ENCODE measurements around the gene WDR70.
"Not testable (repeated sequence)": the region's sequence is repeated elsewhere in the genome, so short reads cannot be mapped to it uniquely, and the experiment has no call there.

The WDR70 gene

DNA sequence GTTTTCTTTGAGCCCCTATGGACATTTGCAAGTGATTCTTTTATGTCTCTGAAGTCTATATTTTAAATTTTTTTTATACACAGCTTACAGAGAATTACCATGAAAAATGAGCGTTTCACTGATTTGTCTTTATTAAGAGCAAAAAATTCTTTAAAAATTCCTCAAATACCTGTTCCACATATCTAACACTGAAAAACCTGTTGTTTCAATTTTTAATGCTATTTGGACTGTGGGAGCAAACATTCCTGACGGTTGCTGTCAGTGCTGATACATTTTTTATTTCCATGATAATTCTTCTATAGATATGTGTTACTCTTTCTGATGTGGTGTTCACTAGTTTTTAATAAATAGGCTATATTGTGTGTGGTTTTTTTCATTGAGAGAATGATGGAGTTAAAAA lies 261.0 kb downstream of the WDR70 start:
- no peak for DNase-seq (ENCODE audit: low spot score)

DNA sequence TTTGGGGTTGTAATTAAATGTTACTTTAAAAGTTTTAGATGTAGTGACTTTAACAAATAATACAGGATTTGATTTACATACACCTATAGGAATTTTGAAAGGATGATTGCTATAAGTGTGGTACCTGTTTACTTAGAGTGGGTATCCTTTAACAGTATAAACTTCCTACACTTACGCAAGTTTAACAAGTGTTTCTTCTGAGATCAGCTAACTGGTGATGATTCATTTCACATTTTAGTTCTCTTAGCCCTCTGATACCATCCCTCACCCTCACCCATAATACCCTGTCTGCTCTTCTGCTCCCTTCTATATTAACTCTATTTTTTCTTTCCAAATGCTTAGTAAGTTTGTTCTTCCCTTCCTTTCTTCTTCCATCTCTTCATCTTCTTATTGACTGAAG lies 262.8 kb downstream of the WDR70 start:
- DNase-seq (ENCODE audit: low spot score): no peak

DNA sequence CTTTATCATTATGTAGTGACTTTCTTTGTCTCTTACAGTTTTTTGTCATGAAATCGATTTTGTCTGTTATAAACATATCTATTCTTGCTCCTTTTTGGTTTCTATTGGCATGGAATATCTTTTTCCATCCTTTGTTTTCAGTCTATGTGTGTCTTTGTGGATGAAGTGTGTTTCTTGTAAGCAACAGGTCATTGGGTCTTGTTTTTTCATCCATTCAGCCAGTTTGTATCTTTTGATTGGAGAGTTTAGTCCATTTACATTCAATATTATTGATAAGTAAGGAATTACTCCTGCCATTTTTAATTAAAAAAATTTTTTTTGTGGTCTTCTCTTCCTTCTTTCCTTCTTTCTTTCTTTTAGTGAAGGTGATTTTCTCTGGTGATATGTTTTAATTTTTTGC lies 266.6 kb downstream of the WDR70 start:
- DNase-seq (ENCODE audit: low spot score): no peak

DNA sequence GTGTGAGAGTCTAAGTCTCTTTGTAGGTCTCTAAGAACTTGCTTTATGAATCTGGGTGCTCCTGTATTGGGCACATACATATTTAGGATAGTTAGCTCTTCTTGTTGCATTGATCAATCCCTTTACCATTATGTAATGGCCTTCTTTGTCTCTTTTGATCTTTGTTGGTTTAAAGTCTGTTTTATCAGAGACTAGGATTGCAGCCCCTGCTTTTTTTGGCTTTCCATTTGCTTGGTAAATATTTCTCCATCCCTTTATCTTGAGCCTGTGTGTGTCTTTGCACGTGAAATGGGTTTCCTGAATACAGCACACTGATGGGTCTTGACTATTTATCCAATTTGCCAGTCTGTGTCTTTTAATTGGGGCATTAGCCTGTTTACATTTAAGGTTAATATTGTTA lies 275.4 kb downstream of the WDR70 start:
- DNase-seq (ENCODE audit: low spot score): not testable (repeated sequence)

DNA sequence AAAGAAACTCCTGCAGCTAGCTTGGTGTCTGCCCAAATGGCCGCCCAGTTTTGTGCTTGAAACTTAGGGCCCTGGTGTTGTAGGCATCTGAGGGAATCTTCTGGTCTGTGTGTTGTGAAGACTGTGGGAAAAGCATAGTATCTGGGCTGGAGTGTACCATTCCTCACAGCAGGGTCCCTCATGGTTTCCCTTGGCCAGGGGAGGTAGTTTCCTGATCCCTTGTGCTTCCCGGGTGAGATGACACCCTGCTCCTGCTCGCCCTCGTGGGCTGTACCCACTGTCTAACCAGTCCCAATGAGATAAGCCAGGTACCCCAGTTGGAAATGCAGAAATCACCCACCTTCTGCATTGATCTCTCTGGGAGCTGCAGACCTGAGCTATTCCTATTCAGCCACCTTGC lies 277.9 kb downstream of the WDR70 start:
- no peak for DNase-seq (ENCODE audit: low spot score)

DNA sequence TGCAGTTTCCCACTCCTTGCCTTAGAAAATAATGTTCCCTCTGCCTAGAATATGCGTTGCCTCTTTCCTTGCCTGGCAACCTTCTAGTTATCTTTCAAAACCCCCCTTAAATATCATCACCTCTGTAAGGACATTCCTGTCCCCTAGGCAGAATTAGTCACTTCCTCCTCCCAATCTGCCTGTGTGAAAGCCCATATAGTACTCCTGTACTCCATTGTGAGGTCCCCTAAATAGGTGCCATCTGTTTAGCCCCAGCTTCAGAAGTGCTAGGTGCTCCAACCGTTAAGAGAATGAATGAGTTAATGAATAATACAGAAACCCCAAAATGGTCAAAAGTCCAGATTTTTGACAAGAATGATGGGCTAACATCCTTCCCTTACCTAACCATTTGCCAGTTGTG lies 279.3 kb downstream of the WDR70 start:
- DNase-seq (ENCODE audit: low spot score): no peak

DNA sequence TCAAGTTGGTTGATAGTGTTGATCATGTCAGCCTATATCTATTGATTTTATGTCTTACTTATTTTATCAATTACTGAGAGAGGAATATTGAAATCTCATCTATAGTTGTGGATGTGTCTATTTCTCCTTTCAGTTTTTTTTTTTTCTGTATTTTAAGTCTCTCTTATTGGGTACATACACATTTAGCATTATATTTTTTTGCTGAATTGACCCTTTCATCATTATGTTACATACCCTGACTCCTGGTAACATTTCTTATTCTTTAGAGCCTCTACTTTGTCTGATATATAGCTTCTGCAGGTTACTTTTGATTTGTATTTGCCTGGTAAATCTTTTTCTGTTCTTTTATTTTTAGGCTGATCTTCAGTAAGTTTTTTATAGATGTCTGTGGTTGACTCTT lies 281.2 kb downstream of the WDR70 start:
- DNase-seq (ENCODE audit: low spot score): no peak

DNA sequence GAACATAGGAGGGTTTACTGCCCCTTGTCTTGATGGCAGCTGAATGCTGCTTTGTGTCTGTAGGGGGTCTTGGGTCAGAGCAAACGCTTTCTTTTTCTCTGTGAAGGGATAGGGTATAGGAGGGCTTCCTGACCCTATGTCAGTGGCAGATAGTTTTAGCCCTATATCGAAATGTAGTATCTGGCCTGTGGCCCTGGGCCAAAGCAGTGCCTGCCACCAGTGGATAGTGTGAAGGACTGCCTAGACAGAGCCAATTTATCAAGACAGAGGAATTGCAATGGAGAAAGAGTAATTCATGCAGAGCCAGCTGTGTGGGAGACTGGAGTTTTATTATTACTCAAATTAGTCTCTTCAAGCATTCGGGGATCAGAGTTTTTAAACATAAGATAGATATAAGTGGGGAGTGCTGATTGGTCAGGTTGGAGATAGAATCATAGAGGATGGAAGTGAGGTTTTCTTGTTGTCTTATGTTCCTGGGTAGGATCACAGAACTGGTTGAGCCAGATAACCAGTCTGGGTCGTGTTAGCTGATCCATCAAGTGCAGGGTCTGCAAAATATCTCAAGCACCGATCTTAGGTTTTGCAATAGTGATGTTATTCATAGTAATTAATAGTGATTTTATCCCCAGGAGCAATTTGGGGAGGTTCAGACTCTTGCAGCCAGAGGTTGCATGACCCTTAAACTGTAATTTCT lies 282.3 kb downstream of the WDR70 start:
- no peak for DNase-seq (ENCODE audit: low spot score)

DNA sequence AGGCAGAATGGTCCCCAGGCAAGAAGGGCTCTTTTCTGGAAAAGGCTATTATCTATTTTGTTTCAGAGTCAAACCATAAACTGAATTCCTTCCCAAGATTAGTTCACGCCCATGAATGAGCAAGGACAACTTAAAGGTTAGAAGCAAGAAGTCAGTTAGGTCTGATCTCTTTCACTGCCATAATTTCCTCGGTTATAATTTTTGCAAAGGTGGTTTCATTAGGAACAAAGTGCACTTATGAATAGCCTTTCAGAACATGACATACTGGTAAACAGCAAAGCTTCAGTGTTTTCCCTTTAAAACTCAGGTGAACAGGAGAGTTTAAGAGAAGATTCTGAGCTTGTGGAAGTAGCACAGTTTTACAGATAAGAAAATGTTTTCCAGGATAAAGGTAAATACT lies 282.8 kb downstream of the WDR70 start:
- DNase-seq (ENCODE audit: low spot score): no peak

DNA sequence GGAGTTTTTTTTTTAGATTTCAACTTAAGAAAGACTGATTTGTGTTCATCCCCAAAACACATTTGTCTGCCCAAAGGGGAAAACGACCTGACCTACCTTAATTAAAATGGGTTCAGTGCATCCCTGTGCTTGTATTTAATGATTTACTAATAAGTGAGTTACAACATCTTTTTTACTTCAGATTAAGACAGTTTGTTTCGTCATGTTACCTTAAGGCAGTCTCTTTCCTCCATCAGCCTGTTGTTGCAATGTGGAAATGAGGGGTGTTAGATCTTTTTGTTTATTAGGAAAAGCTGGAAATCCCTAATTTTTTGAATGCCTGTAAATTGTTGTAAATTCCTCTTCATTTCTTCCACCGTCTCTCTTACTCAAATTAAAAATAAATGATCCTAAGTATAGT lies 283.2 kb downstream of the WDR70 start:
- DNase-seq (ENCODE audit: low spot score): no peak

DNA sequence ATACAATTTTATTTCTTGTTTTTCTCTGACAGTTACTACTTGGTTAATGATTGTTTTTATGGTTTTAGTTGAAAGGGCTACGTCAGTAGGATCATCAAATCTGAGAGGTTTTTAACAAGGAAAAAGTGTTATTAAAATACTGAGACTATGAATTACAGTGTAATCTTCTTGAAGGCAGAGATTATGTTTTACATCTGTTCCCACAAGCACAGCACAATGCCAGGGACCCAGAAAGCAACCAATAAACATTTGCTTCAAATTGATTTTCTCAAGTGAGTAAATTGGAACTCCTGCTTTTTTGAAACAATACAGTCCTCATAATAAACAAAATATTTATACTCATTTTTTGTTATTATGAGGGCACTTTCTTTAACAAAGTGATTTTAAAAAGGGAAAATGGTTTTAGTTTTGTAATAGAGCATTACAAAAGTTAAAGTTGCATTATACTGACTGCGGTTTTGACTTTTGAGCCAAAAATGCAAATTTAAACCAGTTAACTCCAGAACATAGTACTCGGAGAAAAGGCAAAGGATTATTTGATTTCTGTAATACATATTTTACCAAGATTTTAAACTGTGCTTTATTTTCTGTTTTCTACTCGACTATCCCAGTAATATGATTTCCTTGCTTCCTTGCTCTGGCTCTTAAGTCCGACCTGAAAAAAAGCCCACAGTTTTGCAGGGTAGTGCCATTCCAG lies 283.8 kb downstream of the WDR70 start:
- peak; percentile 37 for DNase-seq (ENCODE audit: low spot score)

DNA sequence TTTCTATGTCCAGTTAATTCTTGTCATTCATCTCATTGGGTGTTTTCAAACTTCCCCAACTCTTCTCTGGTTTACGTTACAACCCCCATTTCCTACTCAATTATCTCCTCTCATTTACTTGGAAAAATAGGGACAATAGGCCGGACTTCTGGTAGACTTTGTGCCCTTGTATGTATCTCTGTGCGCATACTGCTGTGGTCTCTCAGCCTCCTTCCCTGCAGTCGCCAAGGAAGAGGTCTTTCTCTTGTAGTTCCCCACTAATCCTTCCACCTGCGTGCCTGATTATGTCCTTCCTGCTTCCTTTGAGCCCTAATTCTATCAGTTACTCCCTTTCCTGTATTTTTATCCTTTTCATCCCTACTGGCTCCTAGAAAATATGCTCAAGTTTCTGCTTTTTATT lies 284.4 kb downstream of the WDR70 start:
- DNase-seq (ENCODE audit: low spot score): no peak

DNA sequence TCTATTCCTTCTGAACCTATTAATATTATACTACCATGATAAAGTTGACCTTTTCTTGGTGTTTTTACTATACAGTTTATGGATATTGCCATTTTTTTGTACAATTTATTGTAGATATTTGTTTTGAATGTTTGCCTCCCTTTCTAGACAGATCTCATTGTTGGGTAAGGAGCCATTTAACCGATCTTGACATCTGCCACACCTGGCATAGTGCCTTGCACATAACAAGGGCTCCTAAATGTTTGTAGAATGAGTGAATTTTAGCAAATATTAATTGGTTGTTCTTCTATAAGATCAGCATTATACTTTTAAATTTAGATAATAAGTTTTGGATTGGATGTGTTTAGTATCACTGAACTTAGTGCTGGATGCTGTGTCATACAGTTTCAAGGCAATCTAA lies 285.4 kb downstream of the WDR70 start:
- DNase-seq (ENCODE audit: low spot score): no peak

DNA sequence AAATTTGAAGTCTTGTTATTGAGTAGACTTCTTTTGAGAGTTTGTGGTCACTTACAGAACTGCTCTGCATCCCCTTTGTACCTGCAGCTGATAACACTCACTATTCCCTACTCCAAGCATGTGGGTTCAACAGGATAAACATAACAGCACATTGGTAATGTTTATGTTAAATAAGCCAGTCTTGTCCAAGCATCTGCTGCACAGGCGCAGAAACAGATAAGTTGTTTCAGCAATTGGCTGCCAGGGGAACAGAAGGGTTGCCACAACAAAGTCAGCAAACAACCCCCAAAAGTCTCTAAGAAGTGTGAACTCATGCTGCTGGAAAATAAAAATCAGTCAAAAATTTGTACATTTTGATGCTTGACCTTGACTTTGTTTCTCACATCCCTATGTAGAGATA lies 286.2 kb downstream of the WDR70 start:
- no peak for DNase-seq (ENCODE audit: low spot score)

DNA sequence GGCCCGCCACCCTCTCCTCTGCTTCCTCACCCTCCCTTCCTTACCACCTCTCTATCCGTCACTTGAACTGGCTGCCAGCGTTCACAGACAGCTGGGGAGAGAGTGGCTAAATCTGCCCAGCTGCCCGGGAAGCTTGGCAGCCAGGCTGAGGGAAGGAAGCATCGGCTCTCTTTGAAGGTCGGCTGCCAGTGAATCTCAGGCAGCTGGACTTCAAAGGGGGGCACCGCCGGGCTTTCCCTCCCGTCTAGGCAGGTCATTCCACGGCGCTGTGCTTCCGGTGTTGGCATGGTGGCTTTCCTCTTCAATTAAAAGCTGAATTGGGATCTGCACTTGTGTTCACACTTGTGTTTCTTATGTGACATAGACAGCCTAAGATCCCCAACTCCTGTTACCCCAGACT lies 286.8 kb downstream of the WDR70 start:
- peak; percentile 18 for DNase-seq (ENCODE audit: low spot score)

DNA sequence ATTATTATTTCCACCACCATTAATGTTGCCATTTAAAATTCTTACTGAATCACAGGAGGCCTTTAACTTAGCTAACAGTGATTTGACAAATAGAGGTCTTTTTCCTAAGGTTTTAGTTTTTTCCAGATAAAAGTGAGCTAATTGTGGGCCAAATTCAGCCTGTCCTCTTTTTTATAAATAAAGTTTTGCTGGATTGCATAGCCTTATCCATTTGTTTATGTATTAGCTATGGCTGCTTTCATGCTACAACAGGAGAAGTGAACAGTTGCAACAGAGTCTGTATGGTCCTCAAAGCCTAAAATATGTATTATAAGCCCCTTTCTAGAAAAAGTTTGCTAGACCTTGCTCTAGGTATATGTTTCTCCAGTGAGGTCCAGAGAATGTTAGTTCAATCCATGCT lies 288.3 kb downstream of the WDR70 start:
- DNase-seq (ENCODE audit: low spot score): no peak

DNA sequence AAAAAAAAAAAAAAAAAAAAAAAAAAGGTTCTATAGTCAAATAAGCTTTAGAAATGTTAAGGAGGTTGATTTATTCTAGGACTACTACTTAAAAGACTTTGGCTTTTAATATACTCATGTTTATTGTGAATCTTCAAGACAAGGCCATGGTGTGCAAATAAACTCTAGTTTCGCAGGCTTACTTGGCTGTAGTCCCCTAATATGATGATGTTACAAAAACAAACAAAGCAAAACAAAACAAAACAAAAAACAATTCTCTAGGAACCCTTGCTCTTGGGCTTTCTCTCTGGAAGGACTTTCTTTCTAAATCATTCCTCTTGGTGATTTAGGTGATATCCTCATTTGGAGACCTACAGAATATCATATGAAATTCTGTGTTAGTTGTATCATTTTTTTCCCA lies 288.7 kb downstream of the WDR70 start:
- DNase-seq (ENCODE audit: low spot score): no peak

DNA sequence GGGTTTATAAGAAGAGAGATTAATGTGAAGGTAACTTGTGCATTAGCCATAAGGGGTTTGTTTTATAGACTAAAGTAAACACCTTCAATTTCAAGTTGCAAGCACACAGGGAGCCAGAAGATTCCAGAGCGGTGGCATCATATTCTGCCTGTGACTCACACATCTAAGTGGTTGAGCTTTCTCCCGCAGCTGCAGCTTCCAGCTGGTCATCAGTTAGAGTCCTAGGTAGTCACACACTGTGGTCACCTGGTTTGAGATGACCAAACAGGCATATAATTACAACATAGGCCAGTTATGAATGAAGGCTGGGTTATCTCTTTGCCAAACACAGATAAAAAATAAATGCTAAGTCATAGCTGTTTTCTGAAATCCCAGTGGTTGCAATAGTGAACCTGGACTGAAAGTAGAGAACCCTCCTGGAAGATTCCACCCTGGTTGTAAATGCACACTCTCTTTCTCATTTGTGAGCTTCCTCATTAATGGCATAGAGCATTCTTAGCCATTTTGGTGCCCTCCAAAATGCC lies 289.5 kb downstream of the WDR70 start:
- DNase-seq (ENCODE audit: low spot score): peak; percentile 83

DNA sequence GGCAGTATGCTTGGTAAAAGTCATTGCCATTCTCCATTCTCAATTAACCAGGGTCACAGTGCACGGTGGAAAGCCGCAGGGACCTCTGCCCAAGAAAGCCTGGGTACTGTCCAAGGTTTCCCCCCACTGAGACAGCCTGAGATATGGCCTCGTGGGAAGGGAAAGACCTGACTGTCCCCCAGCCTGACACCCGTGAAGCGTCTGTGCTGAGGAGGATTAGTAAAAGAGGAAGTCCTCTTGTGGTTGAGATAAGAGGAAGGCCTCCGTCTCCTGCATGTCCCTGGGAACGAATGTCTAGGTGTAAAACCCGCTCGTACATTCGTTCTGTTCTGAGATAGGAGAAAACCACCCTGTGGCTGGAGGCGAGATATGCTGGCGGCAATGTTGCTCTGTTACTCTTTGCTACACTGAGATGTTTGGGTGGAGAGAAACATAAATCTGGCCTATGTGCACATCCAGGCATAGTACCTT lies 293.0 kb downstream of the WDR70 start:
- DNase-seq (ENCODE audit: low spot score): not testable (repeated sequence)

DNA sequence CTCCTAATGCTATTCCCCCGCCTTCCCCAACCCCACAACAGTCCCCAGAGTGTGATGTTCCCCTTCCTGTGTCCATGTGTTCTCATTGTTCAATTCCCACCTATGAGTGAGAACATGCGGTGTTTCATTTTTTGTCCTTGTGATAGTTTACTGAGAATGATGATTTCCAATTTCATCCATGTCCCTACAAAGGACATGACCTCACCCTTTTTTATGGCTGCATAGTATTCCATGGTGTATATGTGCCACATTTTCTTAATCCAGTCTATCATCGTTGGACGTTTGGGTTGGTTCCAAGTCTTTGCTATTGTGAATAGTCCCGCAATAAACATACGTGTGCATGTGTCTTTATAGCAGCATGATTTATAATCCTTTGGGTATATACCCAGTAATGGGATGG lies 295.2 kb downstream of the WDR70 start:
- not testable (repeated sequence) for DNase-seq (ENCODE audit: low spot score)

DNA sequence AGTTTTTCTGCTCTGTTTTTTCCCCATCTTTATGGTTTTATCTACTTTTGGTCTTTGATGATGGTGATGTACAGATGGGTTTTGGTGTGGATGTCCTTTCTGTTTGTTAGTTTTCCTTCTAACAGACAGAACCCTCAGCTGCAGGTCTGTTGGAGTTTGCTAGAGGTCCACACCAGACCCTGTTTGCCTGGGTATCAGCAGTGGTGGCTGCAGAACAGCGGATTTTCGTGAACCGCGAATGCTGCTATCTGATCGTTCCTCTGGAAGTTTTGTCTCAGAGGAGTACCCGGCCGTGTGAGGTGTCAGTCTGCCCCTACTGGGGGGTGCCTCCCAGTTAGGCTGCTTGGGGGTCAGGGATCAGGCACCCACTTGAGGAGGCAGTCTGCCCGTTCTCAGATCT lies 300.2 kb downstream of the WDR70 start:
- DNase-seq (ENCODE audit: low spot score): not testable (repeated sequence)

DNA sequence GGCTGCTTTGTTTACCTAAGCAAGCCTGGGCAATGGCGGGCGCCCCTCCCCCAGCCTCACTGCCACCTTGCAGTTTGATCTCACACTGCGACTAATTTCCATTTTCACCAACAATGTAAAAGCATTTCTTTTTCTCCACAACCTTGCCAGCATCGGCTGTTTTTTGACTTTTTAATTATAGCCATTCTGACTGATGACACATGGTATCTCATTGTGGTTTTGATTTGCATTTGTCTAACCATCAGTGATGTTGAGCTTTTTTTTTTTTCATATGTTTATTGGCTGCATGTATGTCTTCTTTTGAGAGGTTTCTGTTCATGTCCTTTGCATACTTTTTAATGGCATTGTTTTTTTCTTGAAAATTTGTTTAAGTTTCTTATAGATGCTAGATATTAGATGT lies 300.8 kb downstream of the WDR70 start:
- DNase-seq (ENCODE audit: low spot score): not testable (repeated sequence)

DNA sequence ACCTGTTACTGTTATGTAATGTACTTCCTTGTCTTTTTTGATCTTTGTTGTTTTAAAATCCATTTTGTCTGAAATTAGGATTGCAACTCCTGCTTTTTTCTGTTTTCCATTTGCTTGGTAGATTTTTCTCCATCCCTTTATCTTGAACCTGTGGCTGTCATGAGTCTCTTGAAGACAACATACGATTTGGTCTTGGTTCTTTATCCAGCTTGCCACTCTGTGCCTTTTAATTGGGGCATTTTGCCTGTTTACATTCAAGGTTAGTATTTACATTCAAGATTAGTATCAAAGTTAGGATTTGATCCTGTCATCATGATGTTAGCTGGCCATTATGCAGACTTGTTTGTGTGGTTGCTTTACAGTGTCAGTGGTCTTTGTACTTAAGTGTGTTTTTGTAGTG lies 304.0 kb downstream of the WDR70 start:
- DNase-seq (ENCODE audit: low spot score): no peak

DNA sequence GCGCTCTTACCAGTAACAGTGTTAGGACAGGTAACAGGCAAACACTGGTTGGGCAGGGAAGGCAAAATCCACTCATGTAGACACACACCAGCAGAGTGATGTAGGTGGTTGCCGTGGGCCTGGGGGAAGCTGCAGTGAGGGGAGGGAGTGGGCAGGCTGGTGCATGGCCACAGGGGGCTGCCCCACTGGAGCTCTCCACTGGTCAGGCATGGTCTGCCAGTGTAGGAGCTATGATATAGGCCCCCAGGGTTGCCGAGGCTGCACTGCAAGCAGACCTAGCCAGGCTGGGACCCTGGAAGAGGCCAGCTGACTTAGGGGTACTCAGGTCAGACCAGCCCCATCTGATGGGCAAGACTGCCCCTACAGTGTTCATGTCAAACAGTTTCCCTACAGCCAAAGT lies 306.1 kb downstream of the WDR70 start:
- no peak for DNase-seq (ENCODE audit: low spot score)

All from GM03348 (cell line).